Stimulated activated CD4-positive, alpha-beta T cell treated with anti-CD3 and anti-CD28 coated beads, Interleukin-1b, Interleukin-23, amount 100 ng/mL, for 24 hours (primary cell): ENCODE results near the gene OSBPL5.

Source experiments
- DNase-seq, 4 experiments: peaks; one replicate each; pipeline ENCODE4 v3.0.0-alpha.2; 2020; ENCODE audit warnings: low read depth in 4 of 4, low spot score in 1 of 4

OSBPL5 gene

DNA sequence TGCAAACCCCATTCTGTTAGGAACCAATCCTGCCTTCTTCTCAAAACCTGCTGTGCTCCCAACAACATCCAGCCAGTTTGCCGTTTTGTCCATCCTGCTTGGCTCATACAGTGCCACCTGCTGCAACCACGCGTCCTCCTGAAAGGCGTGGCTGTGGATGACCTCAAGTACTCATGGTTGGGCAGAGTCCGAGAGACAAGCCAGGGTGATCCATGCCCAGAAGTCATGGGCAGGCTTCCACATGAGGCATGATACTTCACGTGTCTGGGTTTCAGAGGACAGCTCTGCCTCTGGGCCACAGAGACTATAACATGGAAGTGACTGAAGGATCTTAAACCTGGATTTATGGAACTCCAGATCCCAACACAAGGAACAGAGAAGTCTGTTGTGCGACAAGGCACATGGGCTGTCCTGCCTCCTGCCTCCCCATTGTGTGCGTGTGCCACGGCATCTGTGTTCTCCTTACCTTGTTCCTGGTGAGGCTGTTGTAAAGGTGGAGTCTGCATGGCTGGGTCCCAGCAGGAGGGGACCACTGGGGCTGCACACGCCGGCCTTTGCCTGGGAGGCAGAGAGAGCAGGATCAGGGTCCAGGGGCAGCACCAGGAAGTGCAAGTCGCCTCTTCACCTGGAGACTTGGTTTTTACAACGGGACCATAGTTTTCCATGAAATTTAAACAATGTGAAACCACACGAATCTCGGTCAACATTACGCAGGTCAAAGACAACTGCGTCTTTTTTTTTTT, 123.2 kb downstream of the OSBPL5 start:
- no peak for DNase-seq

DNA sequence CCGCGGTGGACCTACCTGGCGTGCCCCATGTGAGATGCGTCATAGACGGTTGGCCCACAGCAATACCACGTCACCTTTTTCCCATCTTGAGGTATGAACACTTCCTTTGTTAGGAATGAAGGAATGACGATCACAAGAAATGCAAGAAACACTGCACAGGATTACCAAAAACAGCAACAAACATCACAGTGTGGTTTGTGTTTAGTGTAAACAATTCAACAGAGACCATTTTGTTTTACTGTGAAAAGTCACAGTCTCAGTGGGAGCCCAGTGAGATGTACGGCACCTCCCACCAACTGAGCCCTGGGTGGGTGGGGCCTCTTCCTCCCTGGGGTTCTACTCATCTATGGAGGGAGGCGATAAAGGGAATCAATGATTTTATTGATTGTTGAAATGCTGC, 124.2 kb downstream of the OSBPL5 start:
- no peak for DNase-seq

- no peak for DNase-seq
These were observed 127.2 kb downstream of the OSBPL5 start for GRCh38 chr11:3037945-3038271.
